Measurements from ENCODE around the gene PPFIBP1.
A peak's percentile ranks its signal among the peaks of the same experiment; 100 is the strongest.

Gene PPFIBP1

GRCh38 chr12:27547592-27547991 is 23.6 kb downstream of the PPFIBP1 start:
- no peak overlapping the region for H3K4me3 Mint-ChIP-seq
- ATAC-seq (no peak), DNase-seq (ENCODE audit: low spot score in 2 of 2) (no peak)
- H3K36me3 Mint-ChIP-seq, result no peaks in the 10 kb centered on the region
- peaks cover 14% of the 10 kb centered on the region for H3K4me1 Mint-ChIP-seq
- H3K9me3 Mint-ChIP-seq, result no peaks in the 10 kb centered on the region
- H3K27ac Mint-ChIP-seq, result no peak overlapping the region

DNA sequence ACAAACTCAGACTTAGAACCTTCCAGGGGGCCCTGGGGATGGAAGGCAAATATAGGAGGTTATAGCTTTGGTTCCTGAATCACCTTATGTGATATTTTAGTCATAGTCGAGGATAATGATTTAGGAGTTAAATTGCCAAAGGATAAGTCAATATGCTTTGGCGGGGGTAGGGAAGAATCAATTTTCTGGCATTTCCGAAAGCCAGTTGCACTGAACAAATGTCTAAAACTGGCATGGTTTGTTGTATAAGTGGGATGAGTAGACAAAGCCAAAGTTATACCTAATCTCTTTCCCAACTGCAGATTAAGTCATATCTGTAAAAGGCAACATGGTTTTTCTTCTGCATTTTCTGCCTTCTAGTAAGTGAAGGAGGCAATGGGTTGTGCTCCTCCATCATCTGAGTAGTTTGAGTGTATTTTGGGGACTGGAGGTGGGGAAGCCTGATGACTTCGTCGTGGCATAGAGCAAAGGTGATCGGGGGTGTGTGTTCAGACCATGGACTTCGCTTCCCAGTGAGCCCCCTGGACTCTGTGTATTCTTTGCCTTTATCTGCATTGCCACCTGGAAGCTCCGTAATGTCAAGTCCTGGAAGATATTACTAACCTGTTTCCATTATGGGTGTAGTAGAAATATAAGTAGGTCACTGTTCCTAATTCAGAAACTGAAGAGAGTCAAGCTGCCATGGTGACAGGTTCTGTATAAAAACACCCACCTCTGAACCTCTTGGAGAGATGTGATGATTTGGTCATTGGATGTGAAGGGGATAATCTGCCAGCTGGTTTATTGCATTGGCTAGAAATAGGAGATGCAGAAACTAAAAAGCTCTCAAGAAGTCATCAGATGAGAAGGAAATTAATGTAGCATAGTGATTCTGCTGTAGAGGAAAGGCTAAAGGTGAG is 24.5 kb downstream of the PPFIBP1 start:
- DNase-seq (ENCODE audit: low spot score in 2 of 2) (no peak), ATAC-seq (peak; percentile 46)
- H3K27ac Mint-ChIP-seq, result no peak overlapping the region
- no peak overlapping the region for H3K4me3 Mint-ChIP-seq
- no peaks in the 10 kb centered on the region for H3K36me3 Mint-ChIP-seq
- no peaks in the 10 kb centered on the region for H3K9me3 Mint-ChIP-seq
- H3K4me1 Mint-ChIP-seq, result peaks cover 14% of the 10 kb centered on the region

GRCh38 chr12:27549236-27549800 is 25.3 kb downstream of the PPFIBP1 start:
- no peak for DNase-seq (ENCODE audit: low spot score in 2 of 2)
- Mint-ChIP-seq H3K9me3 (no peaks in the 10 kb centered on the region), H3K27ac (no peak overlapping the region), H3K4me3 (no peak overlapping the region), H3K36me3 (no peaks in the 10 kb centered on the region), H3K4me1 (peaks cover 14% of the 10 kb centered on the region)
- no peak for ATAC-seq

GRCh38 chr12:27549801-27550652 is 26.0 kb downstream of the PPFIBP1 start:
- DNase-seq (ENCODE audit: low spot score in 2 of 2), result no peak
- Mint-ChIP-seq H3K27ac (no peak overlapping the region), H3K4me3 (no peak overlapping the region)

GRCh38 chr12:27550653-27550975 is 26.6 kb downstream of the PPFIBP1 start:
- H3K4me3 Mint-ChIP-seq, result no peak overlapping the region
- H3K27ac Mint-ChIP-seq, result no peak overlapping the region
- no peak for DNase-seq (ENCODE audit: low spot score in 2 of 2)
- no peaks in the 10 kb centered on the region for H3K9me3 Mint-ChIP-seq
- H3K4me1 Mint-ChIP-seq, result peaks cover 14% of the 10 kb centered on the region
- H3K36me3 Mint-ChIP-seq, result no peaks in the 10 kb centered on the region
- no peak for ATAC-seq

More at GRCh38 chr12:27549801-27550652, 26.0 kb downstream of the PPFIBP1 start:
- ATAC-seq, result no peak
- Mint-ChIP-seq H3K4me1 (peaks cover 14% of the 10 kb centered on the region), H3K9me3 (no peaks in the 10 kb centered on the region), H3K36me3 (no peaks in the 10 kb centered on the region)

GRCh38 chr12:27551172-27551840 is 27.3 kb downstream of the PPFIBP1 start:
- no peaks in the 10 kb centered on the region for H3K9me3 Mint-ChIP-seq
- H3K4me1 Mint-ChIP-seq, result peaks cover 14% of the 10 kb centered on the region
- H3K27ac Mint-ChIP-seq, result no peak overlapping the region
- DNase-seq (ENCODE audit: low spot score in 2 of 2), result no peak
- no peak overlapping the region for H3K4me3 Mint-ChIP-seq
- H3K36me3 Mint-ChIP-seq, result no peaks in the 10 kb centered on the region
- ATAC-seq, result no peak

DNA sequence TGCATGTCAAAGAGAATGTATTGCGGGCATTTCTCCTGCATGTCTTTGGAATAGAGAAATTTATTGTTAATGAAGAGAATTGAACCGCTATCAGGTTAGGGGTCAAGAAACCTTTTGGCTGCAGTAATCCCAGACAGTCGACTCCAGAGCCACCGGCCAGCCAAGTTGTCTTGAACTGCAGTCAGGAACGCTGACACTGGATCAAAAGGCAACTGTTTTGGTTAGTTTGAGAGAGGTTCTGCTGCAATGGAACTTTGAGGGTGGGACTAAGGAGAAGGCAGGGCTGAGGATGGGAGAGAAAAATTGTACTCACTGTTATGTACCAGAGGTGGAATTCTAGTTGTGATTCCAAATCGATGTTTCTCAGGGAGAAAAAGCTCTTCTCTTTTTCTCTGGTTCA is 28.2 kb downstream of the PPFIBP1 start:
- no peak for DNase-seq (ENCODE audit: low spot score in 2 of 2)
- Mint-ChIP-seq H3K4me3 (no peak overlapping the region), H3K4me1 (peaks cover 14% of the 10 kb centered on the region), H3K36me3 (no peaks in the 10 kb centered on the region), H3K9me3 (no peaks in the 10 kb centered on the region), H3K27ac (no peak overlapping the region)
- no peak for ATAC-seq

DNA sequence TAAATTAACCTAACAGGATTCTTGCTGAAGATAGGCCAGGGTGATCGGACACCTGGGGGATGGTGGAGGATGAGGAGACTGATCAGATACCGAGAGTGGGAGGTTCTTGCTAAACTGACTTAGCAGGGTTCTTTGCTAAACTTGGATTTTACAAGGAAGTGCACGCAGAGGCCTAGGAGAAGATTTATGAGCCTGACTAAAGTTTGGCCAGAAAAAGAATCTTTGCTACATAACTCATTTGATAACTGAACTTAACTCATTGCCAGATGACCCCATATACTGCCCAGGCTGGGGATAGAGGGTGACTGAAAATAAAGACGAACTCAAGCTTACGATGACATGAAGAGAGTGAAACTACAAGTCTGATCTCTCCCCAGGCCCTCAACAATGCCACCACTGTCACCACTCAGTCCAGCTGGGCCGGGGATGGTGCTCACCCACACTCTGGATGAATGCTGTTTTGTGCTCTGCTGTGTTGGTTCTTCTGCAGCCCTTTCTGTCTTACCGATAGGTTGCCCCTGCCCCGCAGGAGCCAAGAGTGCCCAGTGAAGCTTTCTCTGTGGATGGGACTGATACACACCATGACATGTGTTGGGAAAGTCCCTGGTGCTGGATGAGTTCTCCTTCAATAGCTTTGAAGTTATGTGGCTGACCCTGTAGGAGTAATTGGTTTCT is 29.0 kb downstream of the PPFIBP1 start:
- no peak overlapping the region for H3K27ac Mint-ChIP-seq
- H3K4me1 Mint-ChIP-seq, result peaks cover 14% of the 10 kb centered on the region
- ATAC-seq (peak; percentile 24), DNase-seq (ENCODE audit: low spot score in 2 of 2) (no peak)
- no peak overlapping the region for H3K4me3 Mint-ChIP-seq
- H3K9me3 Mint-ChIP-seq, result no peaks in the 10 kb centered on the region
- H3K36me3 Mint-ChIP-seq, result no peaks in the 10 kb centered on the region

DNA sequence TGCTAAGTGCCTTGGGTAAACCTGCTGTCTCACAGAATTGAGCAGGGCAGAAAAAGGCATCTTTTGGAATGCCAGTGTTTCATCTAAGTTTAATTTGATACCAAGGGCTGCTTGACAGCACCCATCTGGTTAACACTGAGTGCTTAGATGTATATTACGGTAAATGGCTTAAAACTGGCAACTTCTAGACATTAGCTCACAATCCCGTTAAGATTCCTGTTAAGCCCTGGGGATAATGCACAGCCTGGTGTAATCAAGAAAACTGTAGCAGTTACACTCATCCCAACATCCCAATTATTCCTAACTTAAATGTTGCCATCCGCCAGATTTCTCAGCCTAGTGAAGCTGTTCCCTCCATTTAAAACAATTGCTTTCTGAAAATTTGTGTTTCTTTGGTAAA is 29.9 kb downstream of the PPFIBP1 start:
- DNase-seq (ENCODE audit: low spot score in 2 of 2) (no peak), ATAC-seq (no peak)
- H3K4me1 Mint-ChIP-seq, result peaks cover 7% of the 10 kb centered on the region
- H3K9me3 Mint-ChIP-seq, result no peaks in the 10 kb centered on the region
- no peaks in the 10 kb centered on the region for H3K36me3 Mint-ChIP-seq
- no peak overlapping the region for H3K27ac Mint-ChIP-seq
- no peak overlapping the region for H3K4me3 Mint-ChIP-seq

GRCh38 chr12:27554421-27555186 is 30.6 kb downstream of the PPFIBP1 start:
- H3K4me1 Mint-ChIP-seq, result peaks cover under 1% of the 10 kb centered on the region
- DNase-seq (ENCODE audit: low spot score in 2 of 2), result no peak
- H3K27ac Mint-ChIP-seq, result no peak overlapping the region
- ATAC-seq, result no peak
- H3K36me3 Mint-ChIP-seq, result no peaks in the 10 kb centered on the region
- H3K9me3 Mint-ChIP-seq, result no peaks in the 10 kb centered on the region
- no peak overlapping the region for H3K4me3 Mint-ChIP-seq

DNA sequence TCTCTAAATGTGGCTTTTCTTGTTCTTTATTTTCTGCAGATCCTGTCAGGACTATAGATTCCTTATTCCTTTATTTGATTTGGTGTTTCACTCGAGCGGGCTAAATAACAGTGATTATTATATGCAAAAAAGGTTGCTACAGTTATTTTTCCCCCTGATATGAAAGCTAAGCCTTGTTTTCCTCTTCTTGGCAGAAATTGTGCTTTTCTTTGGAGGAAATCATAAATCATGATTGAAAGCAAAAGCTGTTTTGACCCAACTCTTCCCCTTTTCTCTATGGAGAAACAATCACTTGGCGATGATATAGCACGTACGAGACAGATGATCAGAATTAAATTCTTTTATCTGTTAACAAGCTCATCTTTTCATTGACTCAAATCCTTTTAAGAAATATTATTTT is 31.4 kb downstream of the PPFIBP1 start:
- Mint-ChIP-seq H3K36me3 (no peaks in the 10 kb centered on the region), H3K27ac (no peak overlapping the region), H3K4me3 (no peak overlapping the region), H3K9me3 (no peaks in the 10 kb centered on the region), H3K4me1 (no peaks in the 10 kb centered on the region)
- ATAC-seq (no peak), DNase-seq (ENCODE audit: low spot score in 2 of 2) (no peak)

DNA sequence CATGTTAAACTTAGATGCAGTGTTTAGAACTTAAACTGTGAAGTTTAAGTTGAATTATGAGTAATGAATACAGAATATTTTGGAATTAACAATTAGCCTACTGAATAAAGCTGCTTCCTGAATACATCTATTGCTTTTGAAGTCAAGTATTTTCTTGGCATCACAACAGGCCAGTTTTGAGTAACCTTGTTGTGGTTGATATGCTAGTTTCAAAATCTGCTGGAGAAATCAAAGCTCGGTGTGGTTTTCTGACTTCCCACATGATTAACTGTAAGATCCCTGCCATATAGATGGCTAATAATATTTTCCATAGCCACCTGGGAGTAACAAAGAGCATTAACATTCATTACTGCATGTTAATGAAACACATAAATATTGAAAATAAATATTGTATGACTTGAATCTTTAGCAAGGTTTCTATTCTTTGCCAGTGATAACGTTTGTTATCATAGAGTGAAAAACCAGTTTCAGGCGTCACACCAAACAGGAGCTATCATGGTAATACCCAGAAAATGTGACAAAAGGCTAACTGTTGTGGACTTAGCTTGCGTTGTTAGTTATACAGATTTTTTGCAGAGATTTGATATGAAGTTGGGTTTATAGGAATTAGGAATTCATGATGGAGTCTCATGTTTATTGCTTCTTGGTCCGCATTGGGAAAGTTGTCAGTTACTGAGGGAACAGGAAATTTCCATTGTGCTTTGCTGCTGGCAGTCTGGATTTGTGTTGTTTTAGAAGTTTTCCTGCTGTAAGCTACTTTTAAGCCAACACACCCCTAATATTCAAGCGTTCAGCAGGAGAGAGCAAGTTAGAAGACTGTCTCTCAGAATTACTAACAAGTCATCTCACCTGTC is 32.1 kb downstream of the PPFIBP1 start:
- DNase-seq (ENCODE audit: low spot score in 2 of 2) (no peak), ATAC-seq (peak; percentile 74)
- H3K4me3 Mint-ChIP-seq, result no peak overlapping the region
- H3K36me3 Mint-ChIP-seq, result no peaks in the 10 kb centered on the region
- H3K27ac Mint-ChIP-seq, result no peak overlapping the region
- H3K4me1 Mint-ChIP-seq, result no peaks in the 10 kb centered on the region
- H3K9me3 Mint-ChIP-seq, result no peaks in the 10 kb centered on the region

- no peaks in the 10 kb centered on the region for H3K36me3 Mint-ChIP-seq
- H3K4me3 Mint-ChIP-seq, result no peak overlapping the region
- no peaks in the 10 kb centered on the region for H3K9me3 Mint-ChIP-seq
- no peak for ATAC-seq
- no peak overlapping the region for H3K27ac Mint-ChIP-seq
- no peak for DNase-seq (ENCODE audit: low spot score in 2 of 2)
- peaks cover 4% of the 10 kb centered on the region for H3K4me1 Mint-ChIP-seq
Measured at GRCh38 chr12:27560126-27560525, 36.1 kb downstream of the PPFIBP1 start.
